K562 (cell line): ENCODE measurements around the gene COLQ. TPM values are rescaled to one million over a fixed set of nuclear protein-coding genes. Genes with fewer than 3 reads are reported as not detected.

Source experiments
- CTCFL ChIP-seq: IDR thresholded peaks from 2 replicates; pipeline ENCODE4 v1.6.1; 2011; ENCODE audit warnings: borderline replicate concordance, low read depth, mild to moderate bottlenecking, moderate library complexity, low read length; ENCODE audit not compliant: insufficient read depth, poor library complexity, severe bottlenecking
- DEAF1 ChIP-seq: fragments of 450-650 bp; formaldehyde crosslinking; IDR thresholded peaks from 2 replicates; pipeline ENCODE4 v1.4.0; 2020; ENCODE audit warnings: mild to moderate bottlenecking, moderate library complexity
- IFI16 ChIP-seq: fragments of 250-450 bp; sonication (Bioruptor Pico); IDR thresholded peaks from 2 replicates; pipeline ENCODE4 v2.1.2; 2022; ENCODE audit warnings: mild to moderate bottlenecking, inconsistent platforms
- POLR2AphosphoS5 ChIP-seq: IDR thresholded peaks from 2 replicates; pipeline ENCODE4 v1.6.1; 2011; ENCODE audit warnings: mild to moderate bottlenecking, low read depth, low read length, moderate library complexity; ENCODE audit not compliant: control insufficient read depth, insufficient read depth
- SMC3 ChIP-seq: conservative IDR thresholded peaks from 2 replicates; pipeline ENCODE4 v1.6.1; 2011; ENCODE audit warnings: low read depth, low read length, improper control_type of control experiment; ENCODE audit not compliant: insufficient read depth
- THRB ChIP-seq: fragments of 450-650 bp; formaldehyde crosslinking; conservative IDR thresholded peaks from 2 replicates; pipeline ENCODE4 v1.4.0; 2022; ENCODE audit warnings: mild to moderate bottlenecking, missing genetic modification characterization
- TSC22D4 ChIP-seq: fragments of 450-650 bp; IDR thresholded peaks from 2 replicates; pipeline ENCODE4 v1.6.1; 2016; ENCODE audit warnings: missing genetic modification characterization, missing biosample characterization, control low read depth
- polyA plus RNA-seq, 8 experiments: library from polyadenylated mRNA; depleted of rRNA in 4 of 8; stranded (reverse) in 5 of 8; unstranded in 3 of 8; fragments of >200 nt; fragmentation: Nextera tagmentation in 2 of 8; fragmentation: Illumina TruSeq in 1 of 8; extraction: Ambion mirVana in 2 of 8; extraction: Trizol in 1 of 8; gene quantifications; 2 replicates each; pipeline versions ENCODE4 v1.2.1 to v1.2.3, GENCODE V29; 2011 to 2014; ENCODE audit warnings: inconsistent platforms in 1 of 8, missing spikeins in 1 of 8
- total RNA-seq, 7 experiments: library from RNA; depleted of rRNA in 6 of 7; stranded (reverse); fragments of >200 nt in 6 of 7; fragmentation: Illumina TruSeq in 2 of 7; extraction: Trizol in 2 of 7; gene quantifications; 2 replicates each; pipeline versions ENCODE4 v1.2.1 to v1.2.3, GENCODE V29; 2011 to 2021; ENCODE audit warnings: low replicate concordance in 1 of 7
- TF ChIP-seq, protein P1 (sequence below), 2 experiments: fragments of 450-650 bp; formaldehyde crosslinking in 1 of 2; IDR thresholded peaks; 2 replicates each; pipeline versions ENCODE4 v1.4.0 to v1.6.1; 2014 to 2020; ENCODE audit warnings: mild to moderate bottlenecking in 2 of 2, borderline replicate concordance in 1 of 2, low read depth in 1 of 2
- TF ChIP-seq, protein P2 (sequence below): fragments of 450-650 bp; IDR thresholded peaks from one replicate; pipeline ENCODE4 v1.6.1; 2018; ENCODE audit warnings: mild to moderate bottlenecking, moderate library complexity; ENCODE audit not compliant: partially characterized antibody

COLQ gene
- total and polyA plus RNA-seq, 9 of the 15 experiments (the other 6 are each of a cell fraction or from before 2014, with no cell fraction given), result 0.04 to 0.36 (median 0.27) TPM; not detected in 4

DNA sequence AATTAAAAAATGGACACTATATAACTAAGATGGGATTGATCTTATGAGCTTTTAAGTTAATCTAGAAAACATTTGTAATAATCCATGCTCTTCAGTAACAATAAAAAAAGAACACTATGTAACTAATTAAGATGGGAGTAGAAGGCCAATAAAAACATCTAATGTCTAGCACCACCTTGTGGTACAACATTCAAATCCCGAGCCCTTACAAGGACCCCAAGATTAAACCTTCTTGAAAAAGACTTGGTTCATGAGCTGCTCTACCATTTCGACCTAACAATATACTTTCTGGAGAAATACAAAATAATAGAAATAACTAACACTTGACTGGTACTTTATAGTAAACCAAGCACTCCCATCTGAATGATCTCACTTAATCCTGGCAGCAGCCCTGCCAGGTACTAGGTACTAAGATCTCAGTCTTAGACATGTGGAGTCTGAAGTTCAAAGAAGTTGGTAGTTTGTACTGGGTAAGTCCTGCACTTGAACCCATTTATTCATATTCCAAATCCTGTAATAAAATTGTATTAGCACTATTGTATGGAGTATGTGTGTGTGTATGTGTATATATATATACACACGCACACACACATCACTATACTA lies 116.0 kb downstream of the COLQ start (continued):
- TF ChIP-seq, protein P1, sequence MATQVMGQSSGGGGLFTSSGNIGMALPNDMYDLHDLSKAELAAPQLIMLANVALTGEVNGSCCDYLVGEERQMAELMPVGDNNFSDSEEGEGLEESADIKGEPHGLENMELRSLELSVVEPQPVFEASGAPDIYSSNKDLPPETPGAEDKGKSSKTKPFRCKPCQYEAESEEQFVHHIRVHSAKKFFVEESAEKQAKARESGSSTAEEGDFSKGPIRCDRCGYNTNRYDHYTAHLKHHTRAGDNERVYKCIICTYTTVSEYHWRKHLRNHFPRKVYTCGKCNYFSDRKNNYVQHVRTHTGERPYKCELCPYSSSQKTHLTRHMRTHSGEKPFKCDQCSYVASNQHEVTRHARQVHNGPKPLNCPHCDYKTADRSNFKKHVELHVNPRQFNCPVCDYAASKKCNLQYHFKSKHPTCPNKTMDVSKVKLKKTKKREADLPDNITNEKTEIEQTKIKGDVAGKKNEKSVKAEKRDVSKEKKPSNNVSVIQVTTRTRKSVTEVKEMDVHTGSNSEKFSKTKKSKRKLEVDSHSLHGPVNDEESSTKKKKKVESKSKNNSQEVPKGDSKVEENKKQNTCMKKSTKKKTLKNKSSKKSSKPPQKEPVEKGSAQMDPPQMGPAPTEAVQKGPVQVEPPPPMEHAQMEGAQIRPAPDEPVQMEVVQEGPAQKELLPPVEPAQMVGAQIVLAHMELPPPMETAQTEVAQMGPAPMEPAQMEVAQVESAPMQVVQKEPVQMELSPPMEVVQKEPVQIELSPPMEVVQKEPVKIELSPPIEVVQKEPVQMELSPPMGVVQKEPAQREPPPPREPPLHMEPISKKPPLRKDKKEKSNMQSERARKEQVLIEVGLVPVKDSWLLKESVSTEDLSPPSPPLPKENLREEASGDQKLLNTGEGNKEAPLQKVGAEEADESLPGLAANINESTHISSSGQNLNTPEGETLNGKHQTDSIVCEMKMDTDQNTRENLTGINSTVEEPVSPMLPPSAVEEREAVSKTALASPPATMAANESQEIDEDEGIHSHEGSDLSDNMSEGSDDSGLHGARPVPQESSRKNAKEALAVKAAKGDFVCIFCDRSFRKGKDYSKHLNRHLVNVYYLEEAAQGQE (IDR thresholded peaks at IDR 0.05; ENCODE audit: borderline replicate concordance), result peak; percentile 76
- TF ChIP-seq, protein P1 (CRISPR knock-in tag; IDR thresholded peaks at IDR 0.05; ENCODE audit: low read depth), result no peak
- TF ChIP-seq TSC22D4, result no peak
- peak; percentile 73 for TF ChIP-seq SMC3
- TF ChIP-seq THRB, result no peak
- TF ChIP-seq, protein P2, sequence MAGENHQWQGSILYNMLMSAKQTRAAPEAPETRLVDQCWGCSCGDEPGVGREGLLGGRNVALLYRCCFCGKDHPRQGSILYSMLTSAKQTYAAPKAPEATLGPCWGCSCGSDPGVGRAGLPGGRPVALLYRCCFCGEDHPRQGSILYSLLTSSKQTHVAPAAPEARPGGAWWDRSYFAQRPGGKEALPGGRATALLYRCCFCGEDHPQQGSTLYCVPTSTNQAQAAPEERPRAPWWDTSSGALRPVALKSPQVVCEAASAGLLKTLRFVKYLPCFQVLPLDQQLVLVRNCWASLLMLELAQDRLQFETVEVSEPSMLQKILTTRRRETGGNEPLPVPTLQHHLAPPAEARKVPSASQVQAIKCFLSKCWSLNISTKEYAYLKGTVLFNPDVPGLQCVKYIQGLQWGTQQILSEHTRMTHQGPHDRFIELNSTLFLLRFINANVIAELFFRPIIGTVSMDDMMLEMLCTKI, result no peak
- TF ChIP-seq DEAF1, result peak; percentile 53
- peak; percentile 9 for TF ChIP-seq CTCFL
- no peak for TF ChIP-seq POLR2AphosphoS5
- TF ChIP-seq IFI16, result no peak
